ENCODE measurements around the gene TTC12. TPM values are rescaled to one million over a fixed set of nuclear protein-coding genes. Genes with fewer than 3 reads are reported as not detected.

The TTC12 gene
- total and polyA plus RNA-seq, 2 of the 13 experiments (the other 11 are each of a cell fraction or from before 2014, with no cell fraction given), result 5.4 to 11.6 TPM

DNA sequence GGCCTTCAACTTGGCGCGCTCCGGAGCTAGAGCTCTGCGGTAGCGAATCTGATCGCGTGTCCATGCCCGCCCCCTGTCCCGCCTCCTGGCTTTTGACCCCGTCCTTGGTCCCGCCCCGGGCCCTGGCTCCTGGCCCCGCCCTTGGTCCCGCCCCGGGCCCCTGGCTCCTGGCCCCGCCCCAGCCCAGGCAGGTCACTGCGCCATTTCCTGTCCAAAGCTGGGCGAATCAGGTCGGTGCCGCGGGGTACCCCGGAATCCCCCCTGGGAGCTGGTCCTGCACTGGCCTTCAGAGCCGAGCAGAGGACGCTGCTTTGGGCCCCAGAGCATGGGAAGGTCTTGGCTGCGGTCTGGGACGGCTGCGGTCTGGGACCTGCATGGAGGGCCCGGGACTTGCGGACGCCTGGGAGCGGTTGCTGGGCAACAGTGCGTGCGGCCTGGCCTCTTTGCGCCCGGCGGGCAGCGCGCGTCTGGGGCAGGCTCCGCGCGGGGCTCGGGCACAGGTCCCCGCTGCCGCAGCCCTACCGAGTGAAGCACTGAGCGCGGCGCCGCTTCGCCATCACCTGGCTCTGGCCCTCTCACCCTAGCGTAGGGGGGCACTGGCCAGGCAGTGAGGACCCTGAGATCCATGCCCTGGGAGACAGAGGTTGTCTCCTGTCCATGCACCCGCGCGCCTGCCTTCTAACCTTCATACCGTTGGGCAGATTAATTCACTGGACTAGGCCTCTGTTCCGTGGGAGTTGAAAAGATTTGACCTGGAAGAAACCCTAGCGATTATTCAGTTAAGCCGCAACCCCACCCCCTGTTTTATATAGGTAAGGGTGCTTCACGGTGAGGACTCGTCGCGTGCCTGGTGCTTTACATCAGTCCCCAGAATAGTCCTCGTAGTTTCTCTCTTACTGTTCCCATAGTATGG, at the start of gene TTC12 (continued):
- TF ChIP-seq, protein P1, sequence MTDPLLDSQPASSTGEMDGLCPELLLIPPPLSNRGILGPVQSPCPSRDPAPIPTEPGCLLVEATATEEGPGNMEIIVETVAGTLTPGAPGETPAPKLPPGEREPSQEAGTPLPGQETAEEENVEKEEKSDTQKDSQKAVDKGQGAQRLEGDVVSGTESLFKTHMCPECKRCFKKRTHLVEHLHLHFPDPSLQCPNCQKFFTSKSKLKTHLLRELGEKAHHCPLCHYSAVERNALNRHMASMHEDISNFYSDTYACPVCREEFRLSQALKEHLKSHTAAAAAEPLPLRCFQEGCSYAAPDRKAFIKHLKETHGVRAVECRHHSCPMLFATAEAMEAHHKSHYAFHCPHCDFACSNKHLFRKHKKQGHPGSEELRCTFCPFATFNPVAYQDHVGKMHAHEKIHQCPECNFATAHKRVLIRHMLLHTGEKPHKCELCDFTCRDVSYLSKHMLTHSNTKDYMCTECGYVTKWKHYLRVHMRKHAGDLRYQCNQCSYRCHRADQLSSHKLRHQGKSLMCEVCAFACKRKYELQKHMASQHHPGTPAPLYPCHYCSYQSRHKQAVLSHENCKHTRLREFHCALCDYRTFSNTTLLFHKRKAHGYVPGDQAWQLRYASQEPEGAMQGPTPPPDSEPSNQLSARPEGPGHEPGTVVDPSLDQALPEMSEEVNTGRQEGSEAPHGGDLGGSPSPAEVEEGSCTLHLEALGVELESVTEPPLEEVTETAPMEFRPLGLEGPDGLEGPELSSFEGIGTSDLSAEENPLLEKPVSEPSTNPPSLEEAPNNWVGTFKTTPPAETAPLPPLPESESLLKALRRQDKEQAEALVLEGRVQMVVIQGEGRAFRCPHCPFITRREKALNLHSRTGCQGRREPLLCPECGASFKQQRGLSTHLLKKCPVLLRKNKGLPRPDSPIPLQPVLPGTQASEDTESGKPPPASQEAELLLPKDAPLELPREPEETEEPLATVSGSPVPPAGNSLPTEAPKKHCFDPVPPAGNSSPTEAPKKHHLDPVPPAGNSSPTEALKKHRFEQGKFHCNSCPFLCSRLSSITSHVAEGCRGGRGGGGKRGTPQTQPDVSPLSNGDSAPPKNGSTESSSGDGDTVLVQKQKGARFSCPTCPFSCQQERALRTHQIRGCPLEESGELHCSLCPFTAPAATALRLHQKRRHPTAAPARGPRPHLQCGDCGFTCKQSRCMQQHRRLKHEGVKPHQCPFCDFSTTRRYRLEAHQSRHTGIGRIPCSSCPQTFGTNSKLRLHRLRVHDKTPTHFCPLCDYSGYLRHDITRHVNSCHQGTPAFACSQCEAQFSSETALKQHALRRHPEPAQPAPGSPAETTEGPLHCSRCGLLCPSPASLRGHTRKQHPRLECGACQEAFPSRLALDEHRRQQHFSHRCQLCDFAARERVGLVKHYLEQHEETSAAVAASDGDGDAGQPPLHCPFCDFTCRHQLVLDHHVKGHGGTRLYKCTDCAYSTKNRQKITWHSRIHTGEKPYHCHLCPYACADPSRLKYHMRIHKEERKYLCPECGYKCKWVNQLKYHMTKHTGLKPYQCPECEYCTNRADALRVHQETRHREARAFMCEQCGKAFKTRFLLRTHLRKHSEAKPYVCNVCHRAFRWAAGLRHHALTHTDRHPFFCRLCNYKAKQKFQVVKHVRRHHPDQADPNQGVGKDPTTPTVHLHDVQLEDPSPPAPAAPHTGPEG (CRISPR knock-in tag; IDR thresholded peaks at IDR 0.05), result peak; percentile 35; the same call in 1 of the 2 replicates
- TF ChIP-seq, protein P2, sequence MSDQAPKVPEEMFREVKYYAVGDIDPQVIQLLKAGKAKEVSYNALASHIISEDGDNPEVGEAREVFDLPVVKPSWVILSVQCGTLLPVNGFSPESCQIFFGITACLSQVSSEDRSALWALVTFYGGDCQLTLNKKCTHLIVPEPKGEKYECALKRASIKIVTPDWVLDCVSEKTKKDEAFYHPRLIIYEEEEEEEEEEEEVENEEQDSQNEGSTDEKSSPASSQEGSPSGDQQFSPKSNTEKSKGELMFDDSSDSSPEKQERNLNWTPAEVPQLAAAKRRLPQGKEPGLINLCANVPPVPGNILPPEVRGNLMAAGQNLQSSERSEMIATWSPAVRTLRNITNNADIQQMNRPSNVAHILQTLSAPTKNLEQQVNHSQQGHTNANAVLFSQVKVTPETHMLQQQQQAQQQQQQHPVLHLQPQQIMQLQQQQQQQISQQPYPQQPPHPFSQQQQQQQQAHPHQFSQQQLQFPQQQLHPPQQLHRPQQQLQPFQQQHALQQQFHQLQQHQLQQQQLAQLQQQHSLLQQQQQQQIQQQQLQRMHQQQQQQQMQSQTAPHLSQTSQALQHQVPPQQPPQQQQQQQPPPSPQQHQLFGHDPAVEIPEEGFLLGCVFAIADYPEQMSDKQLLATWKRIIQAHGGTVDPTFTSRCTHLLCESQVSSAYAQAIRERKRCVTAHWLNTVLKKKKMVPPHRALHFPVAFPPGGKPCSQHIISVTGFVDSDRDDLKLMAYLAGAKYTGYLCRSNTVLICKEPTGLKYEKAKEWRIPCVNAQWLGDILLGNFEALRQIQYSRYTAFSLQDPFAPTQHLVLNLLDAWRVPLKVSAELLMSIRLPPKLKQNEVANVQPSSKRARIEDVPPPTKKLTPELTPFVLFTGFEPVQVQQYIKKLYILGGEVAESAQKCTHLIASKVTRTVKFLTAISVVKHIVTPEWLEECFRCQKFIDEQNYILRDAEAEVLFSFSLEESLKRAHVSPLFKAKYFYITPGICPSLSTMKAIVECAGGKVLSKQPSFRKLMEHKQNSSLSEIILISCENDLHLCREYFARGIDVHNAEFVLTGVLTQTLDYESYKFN (CRISPR knock-in tag; conservative IDR thresholded peaks at IDR 0.05), result 0 out of 2 replicates have a peak, but pooled peaks have one; percentile 26
- TF ChIP-seq, protein P3, sequence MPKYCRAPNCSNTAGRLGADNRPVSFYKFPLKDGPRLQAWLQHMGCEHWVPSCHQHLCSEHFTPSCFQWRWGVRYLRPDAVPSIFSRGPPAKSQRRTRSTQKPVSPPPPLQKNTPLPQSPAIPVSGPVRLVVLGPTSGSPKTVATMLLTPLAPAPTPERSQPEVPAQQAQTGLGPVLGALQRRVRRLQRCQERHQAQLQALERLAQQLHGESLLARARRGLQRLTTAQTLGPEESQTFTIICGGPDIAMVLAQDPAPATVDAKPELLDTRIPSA (CRISPR knock-in tag; IDR thresholded peaks at IDR 0.05; ENCODE audit: borderline replicate concordance), result peak; percentile 62; the same call in 1 of the 2 replicates
- TF ChIP-seq KDM4B (CRISPR knock-in tag; IDR thresholded peaks at IDR 0.05) (peak; percentile 47; the same call in 1 of the 2 replicates), ZNF30 (CRISPR knock-in tag; IDR thresholded peaks at IDR 0.05) (no peak), ZNF280B (CRISPR knock-in tag; IDR thresholded peaks at IDR 0.05; ENCODE audit: borderline replicate concordance) (peak; percentile 87)

Measured in HepG2 (cell line).